ENCODE data around the gene ITFG1. TPM values are rescaled to one million over a fixed set of nuclear protein-coding genes. Genes with fewer than 3 reads are reported as not detected.

The ITFG1 gene
- total and polyA plus RNA-seq, 2 of the 8 experiments (the other 6 are each of a cell fraction or from before 2014, with no cell fraction given) = 13.8 to 22.2 TPM

- TF ChIP-seq EGR1 (IDR thresholded peaks at IDR 0.05; ENCODE audit: borderline replicate concordance, low read depth, low read length) (no peak), SAP30 (IDR thresholded peaks at IDR 0.05; ENCODE audit: insufficient read depth, insufficient replicate concordance, low read length) (no peak), SUZ12 (IDR thresholded peaks at IDR 0.05; ENCODE audit: low read length) (no peak), EZH2 (IDR thresholded peaks at IDR 0.05; ENCODE audit: low read depth, low read length, severe bottlenecking) (no peak), ATF2 (IDR thresholded peaks at IDR 0.05; ENCODE audit: low read length) (no peak), CBX5 (IDR thresholded peaks at IDR 0.05; ENCODE audit: low read depth, low read length) (no peak), RXRA (IDR thresholded peaks at IDR 0.05; ENCODE audit: insufficient read depth, low read depth, low read length) (no peak)
Measured at GRCh38 chr16:47486856-47487255, 26.0 kb upstream of the ITFG1 start (continued).

Data from H1 (cell line).